Endothelial cell of umbilical vein (primary cell): Measurements from ENCODE around the gene SHBG. TPM values are rescaled to one million over a fixed set of nuclear protein-coding genes. Genes with fewer than 3 reads are reported as not detected.

Experiments
- BruUV-seq: library from RNA; stranded (reverse); fragments of 400-500 nt; replicated peaks from 2 replicates; lab custom pipeline; 2021; lab: Mats Ljungman, UMichigan
- CTCF ChIA-PET: fragments of 300-600, 350-600 bp; sonication (Branson Sonifier 250); formaldehyde crosslinking; loops from one replicate; lab custom pipeline; 2021; ENCODE audit warnings: antibody characterized with exemption, inconsistent platforms; lab: Charles Lee
- POLR2A ChIA-PET: fragments of 300-600, 350-600 bp; sonication (Branson Sonifier 250); formaldehyde crosslinking; loops from one replicate; lab custom pipeline; 2021; ENCODE audit warnings: antibody characterized with exemption, inconsistent platforms; lab: Charles Lee
- DNase-seq: peaks from one replicate; pipeline ENCODE4 v3.0.0-alpha.2; 2011; ENCODE audit warnings: low read depth, low spot score
- FAIRE-seq: peaks from 2 replicates; lab custom pipeline; 2011; peaks lifted over from hg19 to GRCh38; lab: Jason Lieb, UNC
- H2AFZ ChIP-seq: 2 replicates; pipeline ENCODE4 v1.6.0; 2012; ENCODE audit warnings: low read depth, low read length, control low read depth, inconsistent platforms
- H3K27ac ChIP-seq: 2 replicates; pipeline ENCODE4 v1.5.1; 2011; ENCODE audit warnings: low read depth, mild to moderate bottlenecking, control low read depth, low read length, moderate library complexity; ENCODE audit not compliant: insufficient read depth
- H3K27me3 ChIP-seq, 2 experiments: 2 replicates each; pipeline versions ENCODE4 v1.6.0 to v1.6.1; 2011; ENCODE audit warnings: low read length in 2 of 2, mixed read lengths in 1 of 2; ENCODE audit not compliant: control insufficient read depth in 2 of 2, insufficient read depth in 2 of 2
- H3K36me3 ChIP-seq, 2 experiments: 2 replicates in 1 of 2; 3 replicates in 1 of 2; pipeline ENCODE4 v1.5.1; 2011; ENCODE audit warnings: low read length in 2 of 2, mild to moderate bottlenecking in 1 of 2, moderate library complexity in 1 of 2; ENCODE audit not compliant: control insufficient read depth in 2 of 2, insufficient read depth in 2 of 2; ENCODE audit errors: extremely low read depth in 1 of 2
- H3K4me1 ChIP-seq: 3 replicates; pipeline ENCODE4 v1.5.1; 2011; ENCODE audit warnings: mild to moderate bottlenecking, low read length; ENCODE audit not compliant: control insufficient read depth, insufficient read depth; ENCODE audit errors: extremely low read depth
- H3K4me2 ChIP-seq: 2 replicates; pipeline ENCODE4 v1.6.1; 2011; ENCODE audit warnings: low read length, control low read depth, mixed read lengths; ENCODE audit not compliant: insufficient read depth
- H3K4me3 ChIP-seq, 3 experiments: fragments of 200-600 bp in 1 of 3; sonication (generic), shearing (Covaris generic) in 1 of 3; replicated peaks in 1 of 3; 2 replicates each; pipeline ENCODE4 v1.5.1; 2011 to 2016; ENCODE audit warnings: control low read depth in 3 of 3, low read length in 3 of 3, mild to moderate bottlenecking in 2 of 3, inconsistent platforms in 1 of 3, low read depth in 1 of 3, moderate library complexity in 1 of 3; ENCODE audit not compliant: insufficient read depth in 1 of 3
- H3K79me2 ChIP-seq: 2 replicates; pipeline ENCODE4 v1.6.0; 2012; ENCODE audit warnings: low read length, inconsistent platforms; ENCODE audit not compliant: control insufficient read depth, insufficient read depth
- H3K9ac ChIP-seq: replicated peaks from 2 replicates; pipeline ENCODE3; 2011; ENCODE audit warnings: low read length, control low read depth; ENCODE audit not compliant: insufficient read depth; ENCODE audit errors: extremely low read depth
- H3K9me1 ChIP-seq: replicated peaks from 3 replicates; pipeline ENCODE4 v1.6.0; 2011; ENCODE audit warnings: mild to moderate bottlenecking, low read length; ENCODE audit not compliant: control insufficient read depth, insufficient read depth; ENCODE audit errors: extremely low read depth
- H3K9me3 ChIP-seq: replicated peaks from 2 replicates; pipeline ENCODE4 v1.5.1; 2012; ENCODE audit warnings: low read length, inconsistent platforms; ENCODE audit not compliant: control insufficient read depth, insufficient read depth
- H4K20me1 ChIP-seq: replicated peaks from 2 replicates; pipeline ENCODE3; 2011; ENCODE audit warnings: mild to moderate bottlenecking, low read length; ENCODE audit not compliant: control insufficient read depth, insufficient read depth; ENCODE audit errors: extremely low read depth
- CTCF ChIP-seq, 2 donors: IDR thresholded peaks; 1 replicate in 1 of 2; 2 replicates in 1 of 2; pipeline ENCODE4 v1.5.1; 2011; ENCODE audit warnings: low read length in 2 of 2, mild to moderate bottlenecking in 2 of 2, moderate library complexity in 2 of 2, control low read depth in 1 of 2, inconsistent platforms in 1 of 2, low read depth in 1 of 2; ENCODE audit not compliant: insufficient read depth in 1 of 2; ENCODE audit errors: extremely low read depth in 1 of 2
- EZH2 ChIP-seq: IDR thresholded peaks from 2 replicates; pipeline ENCODE4 v1.6.1; 2012; ENCODE audit warnings: borderline replicate concordance, low read depth, mild to moderate bottlenecking, moderate library complexity, low read length, inconsistent platforms; ENCODE audit not compliant: severe bottlenecking
- FOS ChIP-seq: IDR thresholded peaks from 2 replicates; pipeline ENCODE4 v1.6.1; 2011; ENCODE audit warnings: mild to moderate bottlenecking, low read length, moderate library complexity, borderline replicate concordance; ENCODE audit not compliant: insufficient read depth
- GATA2 ChIP-seq: IDR thresholded peaks from 2 replicates; pipeline ENCODE4 v1.7.0; 2011; ENCODE audit warnings: low read depth, mild to moderate bottlenecking, moderate library complexity, mixed read lengths, low read length; ENCODE audit not compliant: insufficient read length, insufficient read depth
- JUN ChIP-seq: IDR thresholded peaks from 2 replicates; pipeline ENCODE4 v1.6.1; 2011; ENCODE audit warnings: borderline replicate concordance, low read depth; ENCODE audit not compliant: insufficient read length, insufficient read depth
- MAX ChIP-seq: IDR thresholded peaks from 2 replicates; pipeline ENCODE4 v1.6.1; 2011; ENCODE audit not compliant: insufficient read depth, insufficient read length
- MYC ChIP-seq: IDR thresholded peaks from one replicate; pipeline ENCODE4 v1.6.1; 2011; ENCODE audit warnings: mild to moderate bottlenecking, low read depth, low read length
- POLR2A ChIP-seq: IDR thresholded peaks from 2 replicates; pipeline ENCODE4 v1.6.1; 2012; ENCODE audit warnings: low read depth, mild to moderate bottlenecking, control low read depth, low read length
- POLR2AphosphoS5 ChIP-seq: IDR thresholded peaks from 2 replicates; pipeline ENCODE4 v1.6.1; 2012; ENCODE audit warnings: low read depth, mild to moderate bottlenecking, control low read depth, low read length, moderate library complexity; ENCODE audit not compliant: insufficient read depth
- dilution Hi-C: fragments of 300-500 bp; cut with MboI; formaldehyde crosslinking; loops from one replicate; pipeline ENCODE4 v1.15.0; 2019; ENCODE audit warnings: low sequenced_read_pairs; ENCODE audit not compliant: extremely low pct_ligation_motif_present
- intact Hi-C: fragments of 100-400 bp; cut with micrococcal nuclease; formaldehyde crosslinking; loops from one replicate; pipeline ENCODE4 v1.10.0; 2022
- polyA plus RNA-seq, 4 experiments: library from polyadenylated mRNA; depleted of rRNA in 3 of 4; stranded (reverse) in 3 of 4; unstranded in 1 of 4; fragments of >200 nt; gene quantifications; 2 replicates each; pipeline versions ENCODE4 v1.2.1 to v1.2.3, GENCODE V29; 2011 to 2012; ENCODE audit warnings: missing spikeins in 1 of 4
- total RNA-seq: library from RNA; stranded (reverse); gene quantifications from 2 replicates; pipeline ENCODE4 v1.2.3, GENCODE V29; 2021

The SHBG gene
- total and polyA plus RNA-seq, 2 donors (not counting 3 experiments of a cell fraction or from before 2014, with no cell fraction given): 0.51 TPM; not detected in 1

GRCh38 chr17:7652388-7653356 is 22.7 kb downstream of the SHBG start:
- Histone ChIP-seq H2AFZ (no peak overlapping the region), H3K9ac (no peak overlapping the region), H3K9me1 (no peaks in the 10 kb centered on the region), H3K9me3 (no peaks in the 10 kb centered on the region), H3K36me3 (no peaks in the 10 kb centered on the region), H3K27ac (no peak overlapping the region), H4K20me1 (no peaks in the 10 kb centered on the region), H3K27me3 (peaks cover 31 to 45% of the 10 kb centered on the region in 2 experiments), H3K4me1 (no peaks in the 10 kb centered on the region), H3K4me2 (no peak overlapping the region), H3K79me2 (no peaks in the 10 kb centered on the region), H3K4me3 (no peak overlapping the region)
- TF ChIP-seq POLR2AphosphoS5: no peak
- TF ChIP-seq POLR2A: no peak
- no peak for TF ChIP-seq CTCF (IDR thresholded peaks at IDR 0.05; ENCODE audit: extremely low read depth in 1 of 2, insufficient read depth in 1 of 2, low read depth in 1 of 2, low read length in 2 of 2)
- no peak for TF ChIP-seq EZH2
- no peak for TF ChIP-seq JUN
- TF ChIP-seq GATA2: no peak
- TF ChIP-seq MYC: no peak
- no peak for TF ChIP-seq FOS
- TF ChIP-seq MAX: no peak
- no peak for FAIRE-seq
- POLR2A ChIA-PET: no interaction called here
- DNase-seq: no peak
- CTCF ChIA-PET: interaction anchor here (1.3 to 1.9 kb wide), 2 partner anchors 11 to 26 kb away, joined by 3 to 6 read pairs; no protein-coding TSS in a partner anchor
- dilution Hi-C loops: no loop called here
- no TSS peak for BruUV-seq
- intact Hi-C loops: no loop called here
